Mucosa of rectum (tissue), 2 donors: ENCODE data around the gene HHAT.
"Not testable (repeated sequence)": the region's sequence is repeated elsewhere in the genome, so short reads cannot be mapped to it uniquely, and the experiment has no call there.

Experiments
- H3K27ac ChIP-seq, 2 donors: one replicate each; pipeline ENCODE4 v1.7.0; 2013; ENCODE audit warnings: inconsistent platforms in 2 of 2, low read depth in 2 of 2, low read length in 2 of 2
- H3K27me3 ChIP-seq, 2 donors: one replicate each; pipeline ENCODE4 v1.7.0; 2013; ENCODE audit warnings: low read length in 2 of 2; ENCODE audit not compliant: control insufficient read depth in 2 of 2, insufficient read depth in 2 of 2
- H3K36me3 ChIP-seq, 2 donors: one replicate each; pipeline ENCODE4 v1.7.0; 2013; ENCODE audit warnings: low read length in 2 of 2; ENCODE audit not compliant: control insufficient read depth in 2 of 2, insufficient read depth in 2 of 2
- H3K4me1 ChIP-seq, 2 donors: one replicate each; pipeline ENCODE4 v1.7.0; 2013; ENCODE audit warnings: low read length in 2 of 2, mild to moderate bottlenecking in 1 of 2; ENCODE audit not compliant: control insufficient read depth in 2 of 2, insufficient read depth in 2 of 2
- H3K4me3 ChIP-seq, 2 donors: one replicate each; pipeline ENCODE4 v1.7.0; 2013; ENCODE audit warnings: low read length in 2 of 2
- H3K9ac ChIP-seq, 2 donors: one replicate each; pipeline ENCODE4 v1.7.0; 2013; ENCODE audit warnings: low read length in 2 of 2, low read depth in 1 of 2, mild to moderate bottlenecking in 1 of 2
- H3K9me3 ChIP-seq, 2 donors: one replicate each; pipeline ENCODE4 v1.7.0; 2013; ENCODE audit warnings: low read length in 2 of 2; ENCODE audit not compliant: control insufficient read depth in 2 of 2
- donor health status: healthy.
- donor health status: Normal muscosa, but diverticular disease.

HHAT gene

GRCh38 chr1:210352575-210352974, 23.9 kb downstream of the HHAT start:
- H3K9me3 ChIP-seq: no peaks in the 10 kb centered on the region
- H3K27me3 ChIP-seq: no peaks in the 10 kb centered on the region
- no peak overlapping the region for H3K4me3 ChIP-seq
- H3K36me3 ChIP-seq: no peaks in the 10 kb centered on the region
- H3K9ac ChIP-seq: no peak overlapping the region
- H3K27ac ChIP-seq: no peak overlapping the region
- no peaks in the 10 kb centered on the region for H3K4me1 ChIP-seq

GRCh38 chr1:210354305-210354704, 25.6 kb downstream of the HHAT start:
- not testable (repeated sequence) for H3K27me3 ChIP-seq, H3K4me3 ChIP-seq, H3K27ac ChIP-seq, H3K9ac ChIP-seq, H3K9me3 ChIP-seq, H3K4me1 ChIP-seq, H3K36me3 ChIP-seq

- H3K36me3 ChIP-seq: no peaks in the 10 kb centered on the region
- H3K9me3 ChIP-seq: no peaks in the 10 kb centered on the region
- H3K4me3 ChIP-seq: no peak overlapping the region
- no peak overlapping the region for H3K9ac ChIP-seq
- H3K27ac ChIP-seq: no peak overlapping the region
- no peaks in the 10 kb centered on the region for H3K27me3 ChIP-seq
- H3K4me1 ChIP-seq: no peaks in the 10 kb centered on the region
Measured at GRCh38 chr1:210358626-210359025, 29.9 kb downstream of the HHAT start.

DNA sequence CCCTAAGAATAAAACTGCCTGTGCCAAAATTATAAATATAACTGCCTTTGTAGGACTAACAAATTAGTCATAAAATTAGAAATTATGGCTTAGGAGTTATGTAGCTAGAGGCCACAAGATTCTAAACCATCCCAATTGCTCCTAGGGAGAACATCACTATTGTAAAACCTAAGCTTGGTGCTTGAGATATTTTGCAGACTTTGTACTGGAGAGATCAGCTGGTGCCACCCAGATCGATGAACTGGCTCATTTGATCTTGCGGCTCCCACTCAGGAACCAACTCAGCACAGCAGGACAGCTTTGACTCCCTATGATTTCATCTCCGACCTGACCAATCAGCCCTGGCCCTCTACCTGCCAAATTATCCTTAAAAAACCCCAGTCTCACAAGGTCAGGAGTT, 30.6 kb downstream of the HHAT start:
- Histone ChIP-seq H3K27ac (no peak overlapping the region), H3K9ac (no peak overlapping the region), H3K4me1 (no peaks in the 10 kb centered on the region), H3K9me3 (no peaks in the 10 kb centered on the region), H3K36me3 (no peaks in the 10 kb centered on the region), H3K4me3 (no peak overlapping the region), H3K27me3 (no peaks in the 10 kb centered on the region)

DNA sequence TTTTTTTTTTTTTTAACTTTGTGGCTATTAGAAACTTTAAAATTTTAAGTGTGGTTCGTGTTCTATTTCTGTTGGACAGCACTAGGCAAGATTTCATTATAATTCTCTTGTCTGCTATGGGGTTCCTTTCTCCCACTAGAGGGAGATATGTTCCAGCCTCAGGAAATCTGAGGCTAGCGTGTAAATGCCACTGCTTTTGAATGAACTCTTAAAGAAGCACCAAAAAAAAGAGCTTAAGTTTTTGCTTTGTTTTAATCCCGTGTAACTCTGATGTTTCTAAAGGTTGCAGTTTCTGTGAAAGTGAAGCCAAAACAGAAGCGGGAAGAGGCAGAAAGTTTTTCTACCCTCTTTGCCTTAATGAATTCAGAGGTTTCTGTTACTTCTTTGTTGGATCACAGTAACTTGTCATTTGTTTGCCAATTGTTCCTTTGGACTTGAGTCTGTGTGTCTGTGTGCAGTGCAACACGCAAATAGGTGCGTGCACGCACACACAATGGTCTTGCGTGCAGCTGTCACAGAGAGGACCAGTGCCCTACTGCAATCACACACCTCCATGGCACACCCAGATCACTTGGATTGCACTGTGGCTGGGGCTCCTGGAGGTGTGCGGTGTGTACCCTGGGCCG, 32.3 kb downstream of the HHAT start:
- H3K27ac ChIP-seq: no peak overlapping the region

DNA sequence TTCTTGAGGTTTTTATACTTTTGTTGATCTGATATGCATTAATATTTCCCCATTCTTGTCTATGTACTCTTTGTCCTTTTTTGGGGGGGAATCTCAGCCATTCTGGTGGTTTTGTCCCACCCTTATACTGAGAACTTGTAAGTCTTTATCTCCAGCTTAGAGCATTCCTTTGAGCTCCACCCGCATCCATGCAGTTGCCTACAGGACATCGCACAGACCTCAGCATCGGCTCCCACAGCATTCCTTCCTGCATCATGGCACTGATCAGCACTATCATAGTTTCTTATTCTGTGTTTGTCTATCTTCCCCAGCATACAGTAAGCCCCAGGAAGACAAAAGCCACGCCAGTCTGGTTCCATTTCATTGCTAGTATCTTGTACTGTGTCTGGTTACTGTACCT, 33.0 kb downstream of the HHAT start:
- no peaks in the 10 kb centered on the region for H3K4me1 ChIP-seq
- no peaks in the 10 kb centered on the region for H3K36me3 ChIP-seq
- no peak overlapping the region for H3K27ac ChIP-seq
- H3K9me3 ChIP-seq: no peaks in the 10 kb centered on the region
- H3K4me3 ChIP-seq: no peak overlapping the region
- H3K27me3 ChIP-seq: no peaks in the 10 kb centered on the region
- H3K9ac ChIP-seq: no peak overlapping the region

More for the DNA sequence above, 32.3 kb downstream of the HHAT start:
- H3K4me3 ChIP-seq: no peak overlapping the region
- H3K9ac ChIP-seq: no peak overlapping the region
- no peaks in the 10 kb centered on the region for H3K27me3 ChIP-seq
- no peaks in the 10 kb centered on the region for H3K36me3 ChIP-seq
- no peaks in the 10 kb centered on the region for H3K9me3 ChIP-seq
- H3K4me1 ChIP-seq: no peaks in the 10 kb centered on the region

- Histone ChIP-seq H3K36me3 (no peaks in the 10 kb centered on the region), H3K4me3 (no peak overlapping the region), H3K9me3 (no peaks in the 10 kb centered on the region), H3K27ac (no peak overlapping the region), H3K27me3 (no peaks in the 10 kb centered on the region), H3K9ac (no peak overlapping the region), H3K4me1 (no peaks in the 10 kb centered on the region)
Measured at GRCh38 chr1:210362526-210362925, 33.8 kb downstream of the HHAT start.

DNA sequence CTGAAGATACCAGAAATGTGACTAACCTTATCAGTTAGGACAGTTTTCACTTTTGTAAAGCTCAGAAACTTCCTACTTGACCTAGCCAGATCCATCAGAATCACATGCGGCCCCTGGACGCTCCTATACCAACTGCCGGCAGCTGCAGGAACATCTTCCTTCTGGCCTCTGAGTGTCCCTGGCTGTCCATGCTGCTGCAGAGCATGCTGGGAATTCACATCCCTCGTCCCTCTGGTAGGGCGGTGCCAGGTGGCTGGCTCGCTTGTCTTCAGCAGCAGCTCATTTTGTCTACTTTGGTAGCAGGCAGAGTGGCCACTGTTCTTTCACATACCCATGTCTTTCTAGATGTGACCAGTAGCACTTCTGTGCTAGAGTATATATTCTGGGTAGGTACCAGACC, 34.4 kb downstream of the HHAT start:
- no peak overlapping the region for H3K4me3 ChIP-seq
- no peaks in the 10 kb centered on the region for H3K36me3 ChIP-seq
- H3K27ac ChIP-seq: no peak overlapping the region
- H3K9me3 ChIP-seq: no peaks in the 10 kb centered on the region
- no peaks in the 10 kb centered on the region for H3K27me3 ChIP-seq
- no peaks in the 10 kb centered on the region for H3K4me1 ChIP-seq
- no peak overlapping the region for H3K9ac ChIP-seq

DNA sequence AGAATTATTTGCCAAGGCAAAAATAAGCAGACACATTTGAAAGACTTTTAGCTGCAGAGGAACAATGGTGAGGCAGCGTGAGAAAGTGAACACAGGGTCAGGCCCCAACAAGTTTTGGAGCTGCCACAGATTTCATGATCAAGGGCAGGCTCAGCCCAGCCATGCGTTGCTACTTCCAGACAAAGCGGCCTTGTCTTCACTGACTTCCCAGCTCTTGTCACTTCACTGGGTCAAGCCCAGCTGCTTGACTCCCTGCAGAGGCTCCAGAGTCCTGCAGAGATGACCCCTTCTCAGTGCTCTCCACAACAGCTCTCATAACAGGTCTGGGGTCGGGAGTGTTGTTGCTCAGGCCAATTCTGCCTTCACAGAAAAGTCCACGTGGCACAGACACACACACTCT, 35.8 kb downstream of the HHAT start:
- no peaks in the 10 kb centered on the region for H3K27me3 ChIP-seq
- no peaks in the 10 kb centered on the region for H3K4me1 ChIP-seq
- no peaks in the 10 kb centered on the region for H3K9me3 ChIP-seq
- H3K4me3 ChIP-seq: no peak overlapping the region
- H3K9ac ChIP-seq: no peak overlapping the region
- no peaks in the 10 kb centered on the region for H3K36me3 ChIP-seq
- no peak overlapping the region for H3K27ac ChIP-seq

- Histone ChIP-seq H3K36me3 (no peaks in the 10 kb centered on the region), H3K9ac (no peak overlapping the region)
Measured at GRCh38 chr1:210366767-210367166, 38.1 kb downstream of the HHAT start.

DNA sequence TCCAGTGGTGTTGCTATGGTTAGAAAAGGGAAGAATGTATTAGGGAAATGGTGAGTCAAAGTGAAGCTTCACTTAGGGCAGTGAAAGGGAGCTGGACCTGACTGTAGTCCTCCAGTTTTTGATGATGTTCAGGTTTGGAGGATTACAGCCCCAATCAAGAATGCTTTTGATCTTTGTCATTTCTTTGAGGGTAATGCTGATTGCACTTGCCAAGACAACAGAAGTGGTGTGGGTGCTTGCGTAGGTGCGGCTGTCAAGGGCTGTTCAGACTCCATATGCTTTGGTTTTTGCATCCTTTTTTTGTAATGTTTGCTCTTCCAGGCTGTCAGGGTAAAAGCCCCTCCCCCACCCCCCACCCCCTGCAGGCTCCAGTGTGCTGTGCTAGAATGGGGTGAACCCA, 38.9 kb downstream of the HHAT start:
- Histone ChIP-seq H3K36me3 (no peaks in the 10 kb centered on the region), H3K27me3 (no peaks in the 10 kb centered on the region), H3K4me3 (no peak overlapping the region), H3K27ac (no peak overlapping the region), H3K9me3 (no peaks in the 10 kb centered on the region), H3K9ac (no peak overlapping the region), H3K4me1 (no peaks in the 10 kb centered on the region)

More at GRCh38 chr1:210366767-210367166, 38.1 kb downstream of the HHAT start:
- H3K9me3 ChIP-seq: no peaks in the 10 kb centered on the region
- H3K4me1 ChIP-seq: no peaks in the 10 kb centered on the region
- H3K27me3 ChIP-seq: no peaks in the 10 kb centered on the region
- no peak overlapping the region for H3K4me3 ChIP-seq
- H3K27ac ChIP-seq: no peak overlapping the region
